PC-3 (cell line): ENCODE data around the gene SPTLC3. TPM values are rescaled to one million over a fixed set of nuclear protein-coding genes. Genes with fewer than 3 reads are reported as not detected.
A peak's percentile ranks its signal among the peaks of the same experiment; 100 is the strongest.

Experiments used
- ATAC-seq: fragments of 200-7000 bp; cut with Tn5 transposase; 2 replicates; pipeline ENCODE4 v1.9.1; 2020; ENCODE audit warnings: mild to moderate bottlenecking, moderate library complexity
- BruUV-seq: library from RNA; stranded (reverse); fragments of 400-500 nt; replicated peaks from 2 replicates; lab custom pipeline; 2021; lab: Mats Ljungman, UMichigan
- CTCF ChIA-PET: fragments of 300-600 bp; sonication (Branson Sonifier 250); formaldehyde crosslinking; loops from one replicate; lab custom pipeline; 2022; ENCODE audit warnings: antibody characterized with exemption; lab: Charles Lee
- POLR2A ChIA-PET: fragments of 300-600 bp; sonication (Branson Sonifier 250); formaldehyde crosslinking; loops from one replicate; lab custom pipeline; 2022; ENCODE audit warnings: antibody characterized with exemption; ENCODE audit not compliant: unreplicated experiment; lab: Charles Lee
- DNase-seq: peaks from one replicate; pipeline ENCODE4 v3.0.0-alpha.2; 2015
- H2AFZ ChIP-seq: fragments of 300-600 bp; sonication (generic); 2 replicates; pipeline ENCODE4 v1.6.0; 2016; ENCODE audit warnings: antibody characterized with exemption, low read length
- H3F3A ChIP-seq: fragments of 300-600 bp; sonication (generic); one replicate; pipeline ENCODE4 v1.6.0; 2017; ENCODE audit warnings: antibody characterized with exemption, low read length, control low read depth, mild to moderate bottlenecking; ENCODE audit not compliant: unreplicated experiment
- H3K27ac ChIP-seq: fragments of 300-600 bp; sonication (generic); 2 replicates; pipeline ENCODE4 v1.5.1; 2016; ENCODE audit warnings: mild to moderate bottlenecking, low read length
- H3K27me3 ChIP-seq: fragments of 300-600 bp; sonication (generic); 2 replicates; pipeline ENCODE4 v1.6.1; 2016; ENCODE audit warnings: low read length, mixed read lengths
- H3K36me3 ChIP-seq: fragments of 300-600 bp; sonication (generic); 2 replicates; pipeline ENCODE4 v1.6.1; 2016; ENCODE audit warnings: low read depth, mixed run types, low read length, mixed read lengths
- H3K4me1 ChIP-seq: fragments of 300-600 bp; sonication (generic); 2 replicates; pipeline ENCODE4 v1.5.1; 2016; ENCODE audit warnings: low read length; ENCODE audit not compliant: insufficient read depth
- H3K4me2 ChIP-seq: fragments of 300-600 bp; sonication (generic); 2 replicates; pipeline ENCODE4 v1.6.0; 2016; ENCODE audit warnings: low read length
- H3K4me3 ChIP-seq: fragments of 300-600 bp; sonication (generic); 2 replicates; pipeline ENCODE4 v1.5.1; 2016; ENCODE audit warnings: mild to moderate bottlenecking, low read length, mixed read lengths
- H3K79me2 ChIP-seq: fragments of 300-600 bp; sonication (generic); 2 replicates; pipeline ENCODE4 v1.6.1; 2017; ENCODE audit warnings: low read length, mixed read lengths
- H3K9ac ChIP-seq: fragments of 300-600 bp; sonication (generic); 2 replicates; pipeline ENCODE4 v1.6.0; 2016; ENCODE audit warnings: mild to moderate bottlenecking, low read length
- H3K9me2 ChIP-seq: fragments of 300-600 bp; sonication (generic); replicated peaks from 2 replicates; pipeline ENCODE4 v1.6.1; 2016; ENCODE audit warnings: mixed run types, low read length, mixed read lengths
- H3K9me3 ChIP-seq: fragments of 300-600 bp; sonication (generic); 2 replicates; pipeline ENCODE4 v1.6.1; 2016; ENCODE audit warnings: low read length, mixed read lengths
- H4K20me1 ChIP-seq: fragments of 300-600 bp; sonication (generic); 2 replicates; pipeline ENCODE4 v1.6.1; 2016; ENCODE audit warnings: low read length, mixed read lengths
- EZH2 ChIP-seq: fragments of 300-600 bp; sonication (generic); IDR thresholded peaks from one replicate; pipeline ENCODE4 v1.6.1; 2017; ENCODE audit warnings: antibody characterized with exemption, mild to moderate bottlenecking, low read length; ENCODE audit not compliant: unreplicated experiment
- EZH2phosphoT487 ChIP-seq: fragments of 300-600 bp; sonication (generic); IDR thresholded peaks from 2 replicates; pipeline ENCODE4 v1.6.1; 2018; ENCODE audit warnings: mild to moderate bottlenecking, antibody characterized with exemption, low read length, borderline replicate concordance
- intact Hi-C: fragments of 100-400 bp; cut with micrococcal nuclease; formaldehyde crosslinking; loops from 2 replicates; pipeline ENCODE4 v1.9.0; 2023
- total RNA-seq: library from RNA; depleted of rRNA; stranded (reverse); fragments of >200 nt; gene quantifications from 2 replicates; pipeline ENCODE4 v1.2.3, GENCODE V29; 2014
- TF ChIP-seq, protein P1 (sequence below): fragments of 300-600 bp; sonication (generic); conservative IDR thresholded peaks from 2 replicates; pipeline ENCODE4 v1.5.1; 2017; ENCODE audit warnings: antibody characterized with exemption, low read depth, mild to moderate bottlenecking, low read length

The SPTLC3 gene
- total RNA-seq, 1 experiment from 2014 or later, result 16.3 TPM

DNA sequence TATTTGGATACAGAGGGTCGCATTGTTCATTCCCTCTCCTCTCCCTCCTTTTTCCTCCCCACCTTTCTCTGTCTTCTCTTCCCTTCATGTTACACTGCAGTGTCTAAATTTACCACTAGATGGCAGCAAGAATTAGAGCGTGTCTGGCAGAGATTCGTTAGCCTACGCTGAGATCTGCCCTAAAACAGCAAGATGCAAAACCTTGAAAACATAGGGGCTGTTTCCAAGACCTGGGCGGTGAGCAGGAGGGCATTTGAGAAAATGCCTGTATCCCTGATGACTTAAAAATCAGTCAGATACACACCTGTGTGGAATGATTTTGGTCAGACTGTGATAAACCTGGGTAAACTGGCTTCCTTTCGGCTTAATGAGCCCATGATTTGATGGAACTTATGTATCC lies 110.8 kb downstream of the SPTLC3 start:
- peak; percentile 87 for DNase-seq
- no TSS peak for BruUV-seq
- Histone ChIP-seq H3K9me3 (no peaks in the 10 kb centered on the region), H4K20me1 (no peaks in the 10 kb centered on the region), H3K27ac (no peak overlapping the region), H3K4me1 (no peaks in the 10 kb centered on the region), H3F3A (no peaks in the 10 kb centered on the region), H3K4me3 (no peak overlapping the region), H3K4me2 (no peak overlapping the region), H3K9ac (no peak overlapping the region), H2AFZ (peak overlapping the region; percentile 51; the same call in 1 of the 2 replicates), H3K36me3 (no peaks in the 10 kb centered on the region), H3K79me2 (no peaks in the 10 kb centered on the region), H3K9me2 (no peaks in the 10 kb centered on the region), H3K27me3 (no peaks in the 10 kb centered on the region)
- ATAC-seq, result peak; percentile 88
- intact Hi-C loops, result loop anchor here (1.0 to 5.0 kb wide), 4 partner anchors 143 to 653 kb away; no protein-coding TSS in a partner anchor
- ChIA-PET CTCF (interaction anchor here (0.6 to 1.2 kb wide), 6 partner anchors 23 to 538 kb away, joined by 3 to 5 read pairs (median 4); no protein-coding TSS in a partner anchor), POLR2A (interaction anchor here (0.6 kb wide), 1 partner anchor 969 kb away, joined by 3 read pairs; no protein-coding TSS in a partner anchor)
- TF ChIP-seq, protein P1, sequence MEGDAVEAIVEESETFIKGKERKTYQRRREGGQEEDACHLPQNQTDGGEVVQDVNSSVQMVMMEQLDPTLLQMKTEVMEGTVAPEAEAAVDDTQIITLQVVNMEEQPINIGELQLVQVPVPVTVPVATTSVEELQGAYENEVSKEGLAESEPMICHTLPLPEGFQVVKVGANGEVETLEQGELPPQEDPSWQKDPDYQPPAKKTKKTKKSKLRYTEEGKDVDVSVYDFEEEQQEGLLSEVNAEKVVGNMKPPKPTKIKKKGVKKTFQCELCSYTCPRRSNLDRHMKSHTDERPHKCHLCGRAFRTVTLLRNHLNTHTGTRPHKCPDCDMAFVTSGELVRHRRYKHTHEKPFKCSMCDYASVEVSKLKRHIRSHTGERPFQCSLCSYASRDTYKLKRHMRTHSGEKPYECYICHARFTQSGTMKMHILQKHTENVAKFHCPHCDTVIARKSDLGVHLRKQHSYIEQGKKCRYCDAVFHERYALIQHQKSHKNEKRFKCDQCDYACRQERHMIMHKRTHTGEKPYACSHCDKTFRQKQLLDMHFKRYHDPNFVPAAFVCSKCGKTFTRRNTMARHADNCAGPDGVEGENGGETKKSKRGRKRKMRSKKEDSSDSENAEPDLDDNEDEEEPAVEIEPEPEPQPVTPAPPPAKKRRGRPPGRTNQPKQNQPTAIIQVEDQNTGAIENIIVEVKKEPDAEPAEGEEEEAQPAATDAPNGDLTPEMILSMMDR, result peak; percentile 97
- TF ChIP-seq EZH2phosphoT487, result no peak

DNA sequence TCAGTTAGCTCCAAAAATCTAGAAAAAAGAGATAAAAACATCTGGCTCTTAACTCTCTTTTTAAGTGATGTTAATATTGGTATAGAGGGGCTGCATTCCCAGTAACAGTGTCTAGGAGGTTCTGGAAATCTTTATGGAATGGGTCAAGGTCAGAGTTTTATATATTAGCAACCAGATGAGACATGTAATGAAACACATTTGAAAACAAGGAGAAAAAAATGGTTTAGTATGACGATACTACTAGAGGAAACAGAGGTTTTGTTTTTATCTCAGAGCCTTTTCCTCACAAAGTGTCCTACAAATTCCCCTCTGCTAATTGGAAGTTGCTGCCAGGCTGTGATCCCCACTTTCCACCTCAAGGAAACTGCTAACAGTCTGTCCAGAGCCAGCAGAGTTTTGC lies 111.7 kb downstream of the SPTLC3 start:
- intact Hi-C loops, result no loop called here
- H3K9me3 ChIP-seq, result no peaks in the 10 kb centered on the region
- H3K9me2 ChIP-seq, result no peaks in the 10 kb centered on the region
- POLR2A ChIA-PET, result no interaction called here
- H3K27ac ChIP-seq, result no peak overlapping the region
- no peak overlapping the region for H3K4me2 ChIP-seq
- no peaks in the 10 kb centered on the region for H3K27me3 ChIP-seq
- H3F3A ChIP-seq, result no peaks in the 10 kb centered on the region
- no peaks in the 10 kb centered on the region for H3K79me2 ChIP-seq
- H4K20me1 ChIP-seq, result no peaks in the 10 kb centered on the region
- H3K36me3 ChIP-seq, result no peaks in the 10 kb centered on the region
- no peak overlapping the region for H3K4me3 ChIP-seq
- CTCF ChIA-PET, result interaction anchor here (1.2 kb wide), 1 partner anchor 182 kb away, joined by 4 read pairs; no protein-coding TSS in a partner anchor
- no peak overlapping the region for H3K9ac ChIP-seq
- H2AFZ ChIP-seq, result no peak overlapping the region
- TF ChIP-seq, protein P1, result no peak
- TF ChIP-seq EZH2phosphoT487, result no peak
- TF ChIP-seq EZH2, result no peak
- no peaks in the 10 kb centered on the region for H3K4me1 ChIP-seq
- BruUV-seq, result no TSS peak
- no peak for DNase-seq
- no peak for ATAC-seq

DNA sequence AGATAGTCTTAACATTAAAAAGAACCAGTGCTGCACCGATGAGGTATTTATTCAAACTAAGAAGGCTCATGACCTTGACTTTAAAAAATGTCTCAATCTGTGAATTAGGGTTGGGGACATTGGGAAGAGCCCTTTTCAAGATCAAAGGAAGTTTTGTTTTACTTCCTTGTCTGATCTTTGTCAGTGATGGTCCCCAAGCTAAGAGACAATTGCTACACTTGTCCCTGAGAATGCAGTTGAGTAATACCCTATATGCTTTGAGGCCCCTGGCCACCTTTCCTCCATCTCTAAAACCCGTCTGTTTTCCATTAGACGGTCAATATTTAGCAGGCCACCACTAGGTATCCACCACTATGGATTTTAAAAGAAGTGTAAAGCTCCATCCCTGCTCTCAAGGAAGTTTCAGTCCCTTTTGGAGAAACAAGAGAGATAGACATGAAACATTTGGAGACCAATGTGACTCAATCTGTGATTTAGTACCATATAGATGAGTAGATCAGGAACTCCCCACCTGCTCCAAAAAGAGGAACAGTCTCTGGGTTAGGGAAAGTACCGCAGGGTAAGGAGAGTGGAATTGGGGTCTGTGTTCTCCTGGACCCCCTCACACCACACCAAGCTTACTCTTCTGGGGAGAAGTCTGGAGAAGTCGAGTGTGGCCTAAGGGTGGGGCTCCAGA lies 113.2 kb downstream of the SPTLC3 start:
- Histone ChIP-seq H3K4me3 (no peak overlapping the region), H3F3A (no peaks in the 10 kb centered on the region), H3K9me3 (no peaks in the 10 kb centered on the region), H3K9me2 (no peaks in the 10 kb centered on the region), H3K36me3 (no peaks in the 10 kb centered on the region), H3K4me2 (no peak overlapping the region), H4K20me1 (no peaks in the 10 kb centered on the region), H3K27me3 (no peaks in the 10 kb centered on the region), H3K4me1 (no peaks in the 10 kb centered on the region), H3K9ac (no peak overlapping the region), H2AFZ (no peak overlapping the region), H3K79me2 (no peaks in the 10 kb centered on the region), H3K27ac (no peak overlapping the region)
- CTCF ChIA-PET, result no interaction called here
- BruUV-seq, result no TSS peak
- DNase-seq (no peak), ATAC-seq (no peak)
- TF ChIP-seq EZH2 (no peak), EZH2phosphoT487 (no peak)
- TF ChIP-seq, protein P1, result no peak
- POLR2A ChIA-PET, result no interaction called here
- intact Hi-C loops, result no loop called here
